GM12891 (cell line): ENCODE results near the gene RALGPS1.

Source experiments
- PAX5 ChIP-seq: IDR thresholded peaks from 2 replicates; pipeline ENCODE4 v1.6.1; 2011; ENCODE audit warnings: low read length, moderate library complexity, mild to moderate bottlenecking; ENCODE audit not compliant: insufficient read depth, severe bottlenecking
- POLR2A ChIP-seq: IDR thresholded peaks from 2 replicates; pipeline ENCODE4 v1.6.1; 2011; ENCODE audit warnings: low read depth, low read length, control low read depth
- POLR2AphosphoS5 ChIP-seq: IDR thresholded peaks from 2 replicates; pipeline ENCODE4 v1.6.1; 2011; ENCODE audit warnings: low read depth, low read length, control low read depth
- POU2F2 ChIP-seq: IDR thresholded peaks from 2 replicates; pipeline ENCODE4 v1.6.1; 2011; ENCODE audit warnings: low read depth, mild to moderate bottlenecking, control low read depth, low read length, moderate library complexity
- SPI1 ChIP-seq: IDR thresholded peaks from 2 replicates; pipeline ENCODE4 v1.6.1; 2011; ENCODE audit warnings: low read depth, low read length, control low read depth
- TAF1 ChIP-seq: IDR thresholded peaks from 2 replicates; pipeline ENCODE4 v1.6.1; 2011; ENCODE audit warnings: low read depth, low read length, control low read depth

DNA sequence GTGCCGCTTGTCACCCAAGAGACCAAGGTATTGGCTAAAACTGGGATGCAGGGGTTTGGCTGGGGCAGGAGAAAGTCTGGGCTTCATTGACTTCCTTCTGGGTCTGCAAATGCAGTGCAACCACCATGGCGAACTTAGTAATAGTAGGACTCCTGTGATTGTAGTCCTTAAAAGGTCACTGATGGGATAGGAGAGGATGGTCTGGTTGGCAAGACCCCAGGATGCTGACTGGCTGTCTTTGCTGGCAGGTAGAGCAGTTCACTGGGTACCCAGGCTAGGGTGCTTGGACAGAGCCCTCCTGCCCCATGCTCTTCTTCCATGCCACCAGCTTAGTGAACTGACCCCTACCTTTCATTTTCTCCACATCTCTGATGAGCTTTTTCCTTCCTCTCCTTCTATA is 170.6 kb downstream of the RALGPS1 start:
- TF ChIP-seq TAF1 (no peak), POLR2A (no peak), POLR2AphosphoS5 (no peak), PAX5 (no peak), POU2F2 (no peak), SPI1 (no peak)
